Fibroblast of lung (primary cell): ENCODE measurements around the gene ITGA8.

ENCODE experiments used
- CTCF ChIP-seq, 2 donors: IDR thresholded peaks in 1 of 2; conservative IDR thresholded peaks in 1 of 2; 1 replicate in 1 of 2; 2 replicates in 1 of 2; pipeline ENCODE4 v1.5.1; 2011 to 2012; ENCODE audit warnings: low read length in 2 of 2, control low read depth in 1 of 2, inconsistent platforms in 1 of 2, low read depth in 1 of 2, mild to moderate bottlenecking in 1 of 2
- EZH2 ChIP-seq: IDR thresholded peaks from 2 replicates; pipeline ENCODE4 v1.5.1; 2012; ENCODE audit warnings: low read length, control low read depth, mild to moderate bottlenecking; ENCODE audit errors: missing control alignments

- TF ChIP-seq CTCF (conservative IDR thresholded peaks at IDR 0.05 in 1 of 2, IDR thresholded peaks at IDR 0.05 in 1 of 2; ENCODE audit: low read depth in 1 of 2, low read length in 2 of 2) (no peak), EZH2 (no peak)
Observed at GRCh38 chr10:15563246-15563645, 156.5 kb downstream of the ITGA8 start.
